Breast epithelium (tissue), 4 donors: ENCODE data around the gene OR6Y1. TPM values are rescaled to one million over a fixed set of nuclear protein-coding genes. Genes with fewer than 3 reads are reported as not detected.

Experiments used
- DNase-seq, 2 donors: peaks; one replicate each; pipeline ENCODE4 v3.0.0-alpha.2; 2019; ENCODE audit warnings: low spot score in 2 of 2
- H3K27ac ChIP-seq, 2 donors: fragments of 200-600 bp; sonication (generic) in 1 of 2; one replicate each; pipeline ENCODE4 v1.5.1; 2016 to 2019; ENCODE audit warnings: mild to moderate bottlenecking in 1 of 2
- H3K27me3 ChIP-seq, 2 donors: fragments of 200-600 bp; sonication (generic) in 1 of 2; one replicate each; pipeline versions ENCODE4 v1.5.1 to v1.6.0; 2017 to 2019; ENCODE audit warnings: control low read depth in 1 of 2, mild to moderate bottlenecking in 1 of 2
- H3K36me3 ChIP-seq: fragments of 200-600 bp; one replicate; pipeline ENCODE4 v1.5.1; 2019
- H3K4me1 ChIP-seq, 2 donors: fragments of 200-600 bp; sonication (generic); one replicate each; pipeline ENCODE4 v1.5.1; 2016 to 2019; ENCODE audit warnings: control low read depth in 1 of 2
- H3K4me3 ChIP-seq, 3 donors: fragments of 200-600 bp; sonication (generic); 1 replicate in 2 of 3; 2 replicates in 1 of 3; pipeline ENCODE4 v1.5.1; 2016 to 2019; ENCODE audit warnings: mild to moderate bottlenecking in 3 of 3, moderate library complexity in 2 of 3
- H3K9me3 ChIP-seq, 2 donors: fragments of 200-600 bp; sonication (generic) in 1 of 2; one replicate each; pipeline ENCODE4 v1.5.1; 2016 to 2019; ENCODE audit warnings: control low read depth in 1 of 2
- POLR2A ChIP-seq: fragments of 450-650 bp; IDR thresholded peaks from one replicate; pipeline ENCODE4 v1.6.1; 2016; ENCODE audit warnings: antibody characterized with exemption, mild to moderate bottlenecking, moderate library complexity
- POLR2AphosphoS5 ChIP-seq, 3 donors: sonication (generic); formaldehyde crosslinking; IDR thresholded peaks; one replicate each; pipeline ENCODE4 v1.6.1; 2017; ENCODE audit warnings: antibody characterized with exemption in 3 of 3
- intact Hi-C: fragments of 100-400 bp; cut with DNase I; formaldehyde crosslinking; loops from one replicate; pipeline ENCODE4 v1.15.1; 2023; ENCODE audit warnings: low total_unique reads
- total RNA-seq, 3 donors: library from RNA; depleted of rRNA; stranded (reverse); fragments of >200 nt; gene quantifications; one replicate each; pipeline ENCODE4 v1.1.0, GENCODE V29; 2016
- TF ChIP-seq, protein P1 (sequence below), 3 donors: fragments of 450-650 bp; IDR thresholded peaks; one replicate each; pipeline ENCODE4 v1.5.1; 2016 to 2017; ENCODE audit warnings: antibody characterized with exemption in 3 of 3, mild to moderate bottlenecking in 3 of 3, moderate library complexity in 3 of 3

OR6Y1 gene
- total RNA-seq, 3 donors from 2014 or later = not detected

GRCh38 chr1:158559696-158560095, 5.5 kb upstream of the OR6Y1 start:
- no peak for DNase-seq
- Histone ChIP-seq H3K9me3 (no peaks in the 10 kb centered on the region), H3K36me3 (no peaks in the 10 kb centered on the region), H3K4me3 (no peak overlapping the region), H3K27me3 (no peaks in the 10 kb centered on the region), H3K4me1 (no peaks in the 10 kb centered on the region), H3K27ac (no peak overlapping the region)
- intact Hi-C loops = no loop called here
- TF ChIP-seq POLR2AphosphoS5 (IDR thresholded peaks at IDR 0.05) (no peak), POLR2A (no peak)
- TF ChIP-seq, protein P1, sequence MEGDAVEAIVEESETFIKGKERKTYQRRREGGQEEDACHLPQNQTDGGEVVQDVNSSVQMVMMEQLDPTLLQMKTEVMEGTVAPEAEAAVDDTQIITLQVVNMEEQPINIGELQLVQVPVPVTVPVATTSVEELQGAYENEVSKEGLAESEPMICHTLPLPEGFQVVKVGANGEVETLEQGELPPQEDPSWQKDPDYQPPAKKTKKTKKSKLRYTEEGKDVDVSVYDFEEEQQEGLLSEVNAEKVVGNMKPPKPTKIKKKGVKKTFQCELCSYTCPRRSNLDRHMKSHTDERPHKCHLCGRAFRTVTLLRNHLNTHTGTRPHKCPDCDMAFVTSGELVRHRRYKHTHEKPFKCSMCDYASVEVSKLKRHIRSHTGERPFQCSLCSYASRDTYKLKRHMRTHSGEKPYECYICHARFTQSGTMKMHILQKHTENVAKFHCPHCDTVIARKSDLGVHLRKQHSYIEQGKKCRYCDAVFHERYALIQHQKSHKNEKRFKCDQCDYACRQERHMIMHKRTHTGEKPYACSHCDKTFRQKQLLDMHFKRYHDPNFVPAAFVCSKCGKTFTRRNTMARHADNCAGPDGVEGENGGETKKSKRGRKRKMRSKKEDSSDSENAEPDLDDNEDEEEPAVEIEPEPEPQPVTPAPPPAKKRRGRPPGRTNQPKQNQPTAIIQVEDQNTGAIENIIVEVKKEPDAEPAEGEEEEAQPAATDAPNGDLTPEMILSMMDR (IDR thresholded peaks at IDR 0.05) = no peak

DNA sequence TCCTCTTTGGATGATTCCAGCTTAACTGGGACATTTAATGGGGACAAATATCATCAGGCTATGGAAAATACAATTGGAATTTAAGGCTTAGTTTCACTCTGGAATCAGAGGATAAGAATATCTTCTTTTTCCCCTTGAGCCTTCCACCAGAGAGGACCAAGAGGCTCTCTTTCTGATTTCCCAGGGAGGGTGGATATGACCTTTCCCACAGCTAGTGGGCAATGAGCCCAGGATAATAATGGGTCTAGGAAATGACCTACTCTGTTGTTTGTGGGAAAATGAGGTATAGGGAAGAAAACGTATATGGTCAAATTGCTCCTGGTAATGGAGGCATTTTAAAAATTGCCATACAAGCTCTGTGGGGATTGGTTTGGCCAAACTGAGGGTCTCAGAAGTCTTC, 1.9 kb downstream of the OR6Y1 start:
- no peak overlapping the region for H3K27ac ChIP-seq
- no peak for DNase-seq
- H3K9me3 ChIP-seq = no peaks in the 10 kb centered on the region
- H3K4me3 ChIP-seq = no peak overlapping the region
- H3K36me3 ChIP-seq = no peaks in the 10 kb centered on the region
- intact Hi-C loops = loop anchor here (5.0 kb wide), 1 partner anchor 65 kb away; no protein-coding TSS in a partner anchor
- TF ChIP-seq POLR2A (no peak), POLR2AphosphoS5 (IDR thresholded peaks at IDR 0.05) (no peak)
- TF ChIP-seq, protein P1 (IDR thresholded peaks at IDR 0.05) = no peak
- no peaks in the 10 kb centered on the region for H3K27me3 ChIP-seq
- no peaks in the 10 kb centered on the region for H3K4me1 ChIP-seq

GRCh38 chr1:158547533-158547932, 6.7 kb downstream of the OR6Y1 start:
- no peaks in the 10 kb centered on the region for H3K9me3 ChIP-seq
- intact Hi-C loops = no loop called here
- no peaks in the 10 kb centered on the region for H3K36me3 ChIP-seq
- H3K4me1 ChIP-seq = no peaks in the 10 kb centered on the region
- TF ChIP-seq, protein P1 (IDR thresholded peaks at IDR 0.05) = no peak
- no peak for TF ChIP-seq POLR2AphosphoS5 (IDR thresholded peaks at IDR 0.05)
- no peak for DNase-seq
- H3K4me3 ChIP-seq = no peak overlapping the region
- H3K27me3 ChIP-seq = no peaks in the 10 kb centered on the region
- no peak overlapping the region for H3K27ac ChIP-seq

- TF ChIP-seq POLR2A (no peak), POLR2AphosphoS5 (IDR thresholded peaks at IDR 0.05) (no peak)
- TF ChIP-seq, protein P1 (IDR thresholded peaks at IDR 0.05) = no peak
- no peak for DNase-seq
- H3K4me1 ChIP-seq = no peaks in the 10 kb centered on the region
These were observed 16.6 kb downstream of the OR6Y1 start for GRCh38 chr1:158537609-158538008.

GRCh38 chr1:158534496-158534895, 19.7 kb downstream of the OR6Y1 start:
- Histone ChIP-seq H3K4me3 (no peak overlapping the region), H3K36me3 (no peaks in the 10 kb centered on the region), H3K27ac (no peak overlapping the region), H3K27me3 (no peaks in the 10 kb centered on the region), H3K4me1 (no peaks in the 10 kb centered on the region), H3K9me3 (no peaks in the 10 kb centered on the region)
- intact Hi-C loops = no loop called here
- no peak for TF ChIP-seq POLR2A
- TF ChIP-seq, protein P1 (IDR thresholded peaks at IDR 0.05) = no peak
- no peak for TF ChIP-seq POLR2AphosphoS5 (IDR thresholded peaks at IDR 0.05)
- no peak for DNase-seq

More at GRCh38 chr1:158537609-158538008, 16.6 kb downstream of the OR6Y1 start:
- no peaks in the 10 kb centered on the region for H3K36me3 ChIP-seq
- intact Hi-C loops = no loop called here
- no peak overlapping the region for H3K27ac ChIP-seq
- H3K27me3 ChIP-seq = no peaks in the 10 kb centered on the region
- H3K4me3 ChIP-seq = no peak overlapping the region
- H3K9me3 ChIP-seq = no peaks in the 10 kb centered on the region
